GM19324 (cell line): ENCODE data around the gene CDK5RAP2.
"Not testable (repeated sequence)": the region's sequence is repeated elsewhere in the genome, so short reads cannot be mapped to it uniquely, and the experiment has no call there.

Experiments used
- ATAC-seq: cut with Tn5 transposase; IDR thresholded peaks from one replicate; pipeline ENCODE4 v1.9.1; 2021; ENCODE audit warnings: mild to moderate bottlenecking, moderate library complexity; ENCODE audit not compliant: unreplicated experiment, low FRiP score

Gene CDK5RAP2

GRCh38 chr9:120552210-120552704 lies 27.7 kb downstream of the CDK5RAP2 start:
- ATAC-seq: not testable (repeated sequence)

- ATAC-seq: no peak
These were observed 34.0 kb downstream of the CDK5RAP2 start for GRCh38 chr9:120545701-120546550.

GRCh38 chr9:120544441-120544840 lies 35.5 kb downstream of the CDK5RAP2 start:
- ATAC-seq: no peak

- ATAC-seq: no peak
These were observed 37.1 kb downstream of the CDK5RAP2 start for GRCh38 chr9:120542701-120543490.

- no peak for ATAC-seq
These were observed 38.0 kb downstream of the CDK5RAP2 start for GRCh38 chr9:120541921-120542320.

GRCh38 chr9:120539951-120540350 lies 40.0 kb downstream of the CDK5RAP2 start:
- ATAC-seq: no peak

- ATAC-seq: no peak
These were observed 41.6 kb downstream of the CDK5RAP2 start for GRCh38 chr9:120538339-120538738.

- no peak for ATAC-seq
These were observed 42.9 kb downstream of the CDK5RAP2 start for GRCh38 chr9:120536949-120537640.

GRCh38 chr9:120536094-120536493 lies 43.9 kb downstream of the CDK5RAP2 start:
- no peak for ATAC-seq

- no peak for ATAC-seq
These were observed 45.7 kb downstream of the CDK5RAP2 start for GRCh38 chr9:120534266-120534665.

GRCh38 chr9:120532891-120533290 lies 47.1 kb downstream of the CDK5RAP2 start:
- ATAC-seq: no peak

- ATAC-seq: no peak
These were observed 47.5 kb downstream of the CDK5RAP2 start for GRCh38 chr9:120532475-120532874.

- no peak for ATAC-seq
These were observed 48.2 kb downstream of the CDK5RAP2 start for GRCh38 chr9:120531683-120532300.

- not testable (repeated sequence) for ATAC-seq
These were observed 49.6 kb downstream of the CDK5RAP2 start for GRCh38 chr9:120530220-120530832.

GRCh38 chr9:120528829-120529228 lies 51.1 kb downstream of the CDK5RAP2 start:
- ATAC-seq: no peak

GRCh38 chr9:120528327-120528726 lies 51.6 kb downstream of the CDK5RAP2 start:
- no peak for ATAC-seq

GRCh38 chr9:120526534-120526933 lies 53.4 kb downstream of the CDK5RAP2 start:
- ATAC-seq: no peak

GRCh38 chr9:120524863-120525262 lies 55.1 kb downstream of the CDK5RAP2 start:
- ATAC-seq: no peak

- ATAC-seq: no peak
These were observed 55.9 kb downstream of the CDK5RAP2 start for GRCh38 chr9:120524038-120524437.

- no peak for ATAC-seq
These were observed 57.4 kb downstream of the CDK5RAP2 start for GRCh38 chr9:120522558-120522957.
